ENCODE measurements around the gene SIRT2. TPM values are rescaled to one million over a fixed set of nuclear protein-coding genes. Genes with fewer than 3 reads are reported as not detected.

The SIRT2 gene
- total and polyA plus RNA-seq, 2 of the 8 experiments (the other 6 are each of a cell fraction or from before 2014, with no cell fraction given): 6.5 to 10.0 TPM

- H3K79me1 ChIP-seq (ENCODE audit: low read depth, low read length): peaks cover 9% of the 10 kb centered on the region; the same call in 1 of the 2 replicates
- H3K4ac ChIP-seq (replicated peaks; ENCODE audit: insufficient read length, low read depth, low read length): no peak overlapping the region
- H3K36me3 ChIP-seq (ENCODE audit: control insufficient read depth in 2 of 4, insufficient read depth in 4 of 4, low read length in 3 of 4): peaks cover 80 to 97% (median 91%) of the 10 kb centered on the region in 4 experiments
- TF ChIP-seq POLR2A (IDR thresholded peaks at IDR 0.05; ENCODE audit: control extremely low read depth in 1 of 2, low read depth in 2 of 2, low read length in 2 of 2): peak in 1 of 2 experiments; percentile 34; a peak in 1 of 3 replicates
- no peak for TF ChIP-seq HDAC6 (IDR thresholded peaks at IDR 0.05; ENCODE audit: low read depth, low read length)
- no peak for TF ChIP-seq MAFK (IDR thresholded peaks at IDR 0.05; ENCODE audit: low read depth, low read length)
- H3K56ac ChIP-seq (replicated peaks; ENCODE audit: insufficient read length, low read depth, low read length): no peak overlapping the region
- H3K9ac ChIP-seq (replicated peaks in 1 of 4; ENCODE audit: extremely low read depth in 1 of 4, low read depth in 3 of 4, low read length in 3 of 4): no peak overlapping the region
- H4K8ac ChIP-seq (ENCODE audit: extremely low read depth, insufficient read depth, low read length): no peak overlapping the region; the same call in 1 of the 2 replicates
- ChIA-PET CTCF (ENCODE audit: partially characterized antibody) (no interaction called here), POLR2A (ENCODE audit: partially characterized antibody) (interaction anchor here (0.6 to 14.2 kb wide), 24 partner anchors 6 to 104 kb away, joined by 3 to 376 read pairs (median 4); partner anchors contain the start of genes CAPN12, ECH1 and HNRNPL)
- no peak overlapping the region for H3K14ac ChIP-seq (ENCODE audit: insufficient read length)
- DNase-seq (ENCODE audit: low read depth in 1 of 2, low spot score in 2 of 2) (no peak), FAIRE-seq (no peak)
- no peaks in the 10 kb centered on the region for H3K9me3 ChIP-seq (ENCODE audit: insufficient read depth in 2 of 2, low read depth in 1 of 2, low read length in 1 of 2)
- no peak overlapping the region for H3K23ac ChIP-seq (ENCODE audit: insufficient read length)
- no peak overlapping the region for H3K18ac ChIP-seq (ENCODE audit: extremely low read depth, low read length)
- H2BK15ac ChIP-seq (ENCODE audit: low read length): no peak overlapping the region
- H3K4me2 ChIP-seq (ENCODE audit: insufficient read depth in 1 of 2, low read depth in 2 of 2, low read length in 2 of 2): no peak overlapping the region
- H3K23me2 ChIP-seq (ENCODE audit: low read depth, low read length): no peaks in the 10 kb centered on the region
- H3K27me3 ChIP-seq (replicated peaks in 1 of 4; ENCODE audit: control insufficient read depth in 3 of 4, extremely low read depth in 1 of 4, insufficient read depth in 3 of 4, low read length in 3 of 4): no peaks in the 10 kb centered on the region; a peak in 1 of 7 replicates
- H2BK120ac ChIP-seq (replicated peaks; ENCODE audit: low read depth, low read length): no peak overlapping the region
- no peak overlapping the region for H3K4me3 ChIP-seq (ENCODE audit: extremely low read depth in 1 of 4, insufficient read depth in 2 of 4, low read depth in 3 of 4, low read length in 4 of 4)
- no peak overlapping the region for H4K91ac ChIP-seq (replicated peaks; ENCODE audit: insufficient read length, low read length)
- H3K27ac ChIP-seq (ENCODE audit: low read depth, low read length): no peak overlapping the region
- 91% methylated on average over 19 of the region's 28 CpGs; no CpG with 5 or more reads in 1 of the 2 experiments for WGBS, 2 experiments (ENCODE audit: extremely low coverage in 1 of 2, insufficient coverage in 1 of 2, insufficient read length in 1 of 2, insufficient replicate concordance in 2 of 2, low coverage in 1 of 2, low lambda C conversion rate in 2 of 2, missing lambda C conversion rate in 1 of 2)
- no peak overlapping the region for H2BK5ac ChIP-seq (ENCODE audit: low read depth, low read length)
- H3K4me1 ChIP-seq (replicated peaks in 1 of 4; ENCODE audit: control insufficient read depth in 3 of 4, insufficient read depth in 4 of 4, low read length in 3 of 4): no peaks in the 10 kb centered on the region
- no peak overlapping the region for H2BK12ac ChIP-seq (ENCODE audit: low read depth, low read length)
- no peak overlapping the region for H2BK20ac ChIP-seq (ENCODE audit: low read length)
- no peak overlapping the region for H2AK5ac ChIP-seq (ENCODE audit: low read depth, low read length)
- no peak overlapping the region for H2AFZ ChIP-seq (ENCODE audit: low read length)
- H4K5ac ChIP-seq (ENCODE audit: insufficient read length, low read depth, low read length): no peak overlapping the region
- H4K20me1 ChIP-seq (replicated peaks in 1 of 2; ENCODE audit: control insufficient read depth in 1 of 2, insufficient read depth in 2 of 2, low read length in 2 of 2): peaks cover 36 to 47% of the 10 kb centered on the region in 2 experiments
- H3K79me2 ChIP-seq (ENCODE audit: control insufficient read depth in 1 of 2, insufficient read depth in 2 of 2, low read length in 2 of 2): peaks cover 0 to 38% of the 10 kb centered on the region in 2 experiments; a peak in 2 of 4 replicates
These were observed 59.4 kb downstream of the SIRT2 start for GRCh38 chr19:38839816-38840582.

Measured in H1 (cell line).